GM12873 (cell line): ENCODE measurements around the gene BDKRB2.

Source experiments
- TF ChIP-seq, protein P1 (sequence below): IDR thresholded peaks from 2 replicates; pipeline ENCODE4 v1.5.1; 2012; ENCODE audit warnings: low read depth, mild to moderate bottlenecking, moderate library complexity, low read length, control low read depth; ENCODE audit not compliant: insufficient read depth; ENCODE audit errors: missing control alignments

Gene BDKRB2

GRCh38 chr14:96270565-96271420 lies 66.2 kb downstream of the BDKRB2 start:
- TF ChIP-seq, protein P1, sequence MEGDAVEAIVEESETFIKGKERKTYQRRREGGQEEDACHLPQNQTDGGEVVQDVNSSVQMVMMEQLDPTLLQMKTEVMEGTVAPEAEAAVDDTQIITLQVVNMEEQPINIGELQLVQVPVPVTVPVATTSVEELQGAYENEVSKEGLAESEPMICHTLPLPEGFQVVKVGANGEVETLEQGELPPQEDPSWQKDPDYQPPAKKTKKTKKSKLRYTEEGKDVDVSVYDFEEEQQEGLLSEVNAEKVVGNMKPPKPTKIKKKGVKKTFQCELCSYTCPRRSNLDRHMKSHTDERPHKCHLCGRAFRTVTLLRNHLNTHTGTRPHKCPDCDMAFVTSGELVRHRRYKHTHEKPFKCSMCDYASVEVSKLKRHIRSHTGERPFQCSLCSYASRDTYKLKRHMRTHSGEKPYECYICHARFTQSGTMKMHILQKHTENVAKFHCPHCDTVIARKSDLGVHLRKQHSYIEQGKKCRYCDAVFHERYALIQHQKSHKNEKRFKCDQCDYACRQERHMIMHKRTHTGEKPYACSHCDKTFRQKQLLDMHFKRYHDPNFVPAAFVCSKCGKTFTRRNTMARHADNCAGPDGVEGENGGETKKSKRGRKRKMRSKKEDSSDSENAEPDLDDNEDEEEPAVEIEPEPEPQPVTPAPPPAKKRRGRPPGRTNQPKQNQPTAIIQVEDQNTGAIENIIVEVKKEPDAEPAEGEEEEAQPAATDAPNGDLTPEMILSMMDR, result no peak

DNA sequence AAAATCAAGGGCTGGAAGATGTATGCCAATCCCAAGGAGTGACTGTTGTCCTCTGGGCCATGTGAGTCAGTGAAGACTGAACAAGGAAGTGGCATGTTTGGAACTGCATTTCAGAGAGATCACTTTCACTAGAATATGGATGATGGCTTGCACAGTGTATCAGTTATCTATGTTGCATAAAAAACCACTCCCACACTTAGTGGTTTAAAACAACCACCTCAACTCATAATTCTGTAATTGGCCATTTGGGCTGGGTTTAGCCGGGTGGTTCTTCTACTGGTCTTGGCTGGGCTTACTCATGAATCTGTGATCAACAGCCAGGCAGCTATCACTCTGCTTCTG lies 66.8 kb downstream of the BDKRB2 start:
- TF ChIP-seq, protein P1, result no peak

GRCh38 chr14:96272777-96273473 lies 68.3 kb downstream of the BDKRB2 start:
- TF ChIP-seq, protein P1, result no peak

DNA sequence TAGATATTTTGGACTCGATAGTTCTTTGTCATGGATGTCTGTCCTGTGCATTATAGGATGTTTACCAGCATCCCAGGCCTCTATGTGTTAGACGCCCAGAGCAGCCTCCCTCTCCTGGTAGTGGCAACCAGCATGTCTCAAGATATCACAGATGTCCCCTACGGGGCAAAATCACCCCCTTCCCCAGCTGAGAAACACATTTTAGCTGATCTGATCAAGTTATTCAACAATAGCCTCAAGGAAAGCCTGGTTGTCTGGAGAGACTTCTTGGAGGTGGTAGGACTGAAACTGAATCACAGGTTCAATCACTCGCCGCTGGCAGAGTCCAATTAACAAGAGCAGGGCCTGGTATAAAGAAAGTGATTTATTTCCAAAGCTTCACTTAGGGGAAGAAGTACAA lies 69.0 kb downstream of the BDKRB2 start:
- TF ChIP-seq, protein P1, result no peak

- TF ChIP-seq, protein P1, result no peak
These were observed 69.5 kb downstream of the BDKRB2 start for GRCh38 chr14:96274122-96274521.

DNA sequence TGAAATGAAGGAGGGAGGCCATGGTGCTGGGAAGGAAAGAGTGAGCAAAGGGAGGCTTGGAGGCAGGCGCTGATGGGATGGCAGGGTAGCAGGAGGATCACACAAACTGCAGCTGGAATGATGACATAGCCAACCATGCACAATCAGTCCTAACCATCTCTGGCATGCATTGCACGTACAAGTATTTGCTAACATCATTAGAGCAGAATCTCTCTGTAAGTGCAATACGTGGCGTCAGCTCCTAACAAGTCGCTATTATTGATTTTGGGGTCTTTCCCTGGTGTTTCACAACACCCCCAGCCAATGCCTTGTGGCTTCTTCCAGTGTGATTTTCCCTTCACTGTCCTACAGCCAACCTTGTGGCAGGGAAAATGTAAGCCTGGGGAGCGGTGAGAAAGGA lies 69.9 kb downstream of the BDKRB2 start:
- TF ChIP-seq, protein P1, result no peak
